IPS-NIHi7 (cell line): ENCODE measurements around the gene JARID2.

Experiments
- DNase-seq: peaks from one replicate; pipeline ENCODE4 v3.0.0; 2012; ENCODE audit warnings: mixed read lengths; ENCODE audit errors: extremely low spot score

The JARID2 gene

DNA sequence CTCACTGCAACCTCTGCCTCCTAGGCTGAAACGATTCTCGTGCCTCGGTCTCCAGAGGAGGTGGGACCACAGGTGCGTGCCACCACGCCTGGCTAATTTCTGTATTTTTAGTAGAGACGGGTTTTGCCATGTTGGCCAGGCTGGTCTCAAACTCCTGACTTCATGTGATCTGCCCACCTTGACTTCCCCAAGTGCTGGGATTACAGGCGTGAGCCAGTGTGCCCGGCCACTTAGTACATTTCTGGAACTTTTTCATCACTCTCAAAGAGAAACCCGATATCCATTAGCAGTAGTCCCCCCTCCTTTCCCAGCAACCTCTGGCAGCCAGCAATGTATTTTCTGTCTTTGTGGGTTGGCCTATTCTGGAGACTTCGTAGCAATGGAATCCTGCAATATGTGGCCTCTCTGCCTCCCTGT, 109.8 kb downstream of the JARID2 start:
- DNase-seq: no peak

DNA sequence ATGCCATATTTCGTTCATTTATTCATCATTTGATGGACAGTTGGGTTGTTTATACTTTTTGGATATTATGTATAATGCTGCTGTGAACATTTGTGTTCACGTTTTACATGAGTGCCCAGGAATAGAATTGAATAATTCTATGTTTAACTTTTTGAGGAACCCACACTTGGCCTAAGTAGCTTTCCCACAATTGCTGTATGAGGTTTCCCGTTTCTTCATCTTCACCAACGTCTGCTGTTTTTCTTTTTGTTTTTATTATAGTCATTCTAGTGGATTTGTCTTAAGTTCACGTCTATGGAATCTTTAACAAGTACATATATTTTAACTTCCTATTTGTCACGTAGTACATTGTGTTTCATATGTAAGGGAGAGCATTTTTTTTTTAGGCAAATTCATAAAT, 110.3 kb downstream of the JARID2 start:
- DNase-seq: no peak

DNA sequence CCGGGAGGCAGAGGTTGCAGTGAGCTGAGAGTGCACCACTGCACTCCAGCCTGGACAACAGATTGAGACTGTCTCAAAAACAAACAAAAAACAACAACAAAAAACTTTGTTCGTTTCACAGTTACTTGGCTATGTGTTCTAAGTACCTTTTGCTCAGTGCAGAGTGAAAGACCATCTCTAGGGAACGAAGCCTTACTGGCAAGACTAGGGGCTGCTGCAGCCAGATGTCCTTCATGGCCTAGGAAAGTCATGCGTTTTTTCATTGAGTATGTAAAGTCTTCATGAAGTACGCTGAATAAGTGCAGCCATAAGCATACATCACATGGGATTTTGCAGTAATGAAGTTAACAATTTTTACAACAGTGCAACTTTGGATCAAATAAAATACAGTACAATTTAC, 111.1 kb downstream of the JARID2 start:
- no peak for DNase-seq

DNA sequence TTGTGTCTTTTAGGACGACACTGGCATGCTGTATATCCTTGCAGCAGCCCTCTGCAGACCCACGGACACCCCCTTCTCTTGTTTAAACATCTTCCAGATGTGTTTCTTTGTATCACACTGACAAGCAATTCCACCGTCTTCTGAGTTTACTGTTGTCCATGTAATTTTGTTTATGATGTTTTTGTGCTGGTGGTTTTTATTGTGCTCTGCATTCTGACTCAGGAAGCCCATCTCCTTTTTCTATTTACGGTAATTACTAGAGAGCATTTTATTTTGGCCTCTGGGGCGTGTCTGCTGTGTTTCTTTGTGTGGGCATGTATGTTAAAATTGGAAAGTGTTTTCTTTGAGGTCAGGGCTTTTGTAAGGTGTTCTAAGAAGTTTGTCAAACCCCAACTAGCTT, 111.9 kb downstream of the JARID2 start:
- no peak for DNase-seq

DNA sequence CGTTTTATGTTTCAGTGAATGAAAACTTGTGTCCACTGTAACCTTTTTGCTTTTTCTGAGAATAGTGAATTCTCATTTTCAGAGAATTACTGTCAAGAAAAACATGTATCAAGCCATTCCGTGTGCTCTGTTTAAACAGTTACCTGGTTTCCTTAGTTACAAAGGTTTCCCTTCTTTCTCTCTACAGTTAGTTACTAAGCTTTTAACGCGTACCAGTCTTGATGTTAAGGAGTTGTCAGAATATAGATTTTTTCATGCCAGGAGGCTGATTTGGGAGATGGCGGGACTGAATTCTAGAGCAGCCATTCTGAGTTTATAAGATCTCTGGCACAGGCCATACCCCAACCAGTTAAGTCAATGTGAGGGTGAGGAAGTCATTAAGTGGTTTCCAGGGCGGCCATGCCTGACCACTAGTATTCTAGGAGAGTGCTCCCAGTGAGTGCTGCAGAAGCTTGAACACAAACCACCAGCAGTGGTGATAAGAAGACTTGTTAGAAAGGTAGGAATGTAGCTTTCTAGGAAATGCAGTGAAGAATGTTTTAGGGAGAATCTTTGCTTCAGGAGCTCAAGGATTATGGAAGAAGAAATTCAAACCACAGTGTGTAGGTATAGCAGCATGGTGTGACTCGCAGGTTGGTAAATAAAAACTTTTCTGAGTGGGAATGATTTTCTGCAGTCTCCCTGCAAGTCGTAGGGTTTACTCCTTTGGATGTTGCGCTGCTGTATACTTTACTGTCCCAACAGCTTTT, 112.9 kb downstream of the JARID2 start:
- DNase-seq: no peak

DNA sequence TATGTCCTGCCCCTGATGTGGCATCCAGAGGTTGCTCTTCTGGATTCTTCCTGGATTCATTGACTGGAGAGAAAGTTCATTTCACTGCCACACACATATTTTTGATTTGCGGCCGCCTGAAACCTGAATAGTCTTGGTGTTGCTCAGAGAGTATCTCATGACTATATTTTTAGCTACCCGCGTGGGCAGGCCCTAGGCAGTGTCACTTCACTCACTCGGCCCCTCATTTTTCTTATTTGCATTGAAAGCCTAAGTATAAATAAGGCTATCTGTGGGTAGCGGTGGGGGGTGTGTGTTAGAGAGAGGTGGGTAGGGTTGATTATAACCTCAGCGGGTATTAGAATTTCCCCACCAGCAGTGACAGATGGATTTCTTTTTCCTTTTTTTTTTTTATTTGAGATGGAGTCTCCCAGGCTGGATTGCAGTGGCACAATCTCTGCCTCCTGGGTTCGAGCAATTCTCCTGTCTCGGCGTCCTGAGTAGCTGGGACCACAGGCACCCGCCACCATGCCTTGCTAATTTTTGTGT, 113.5 kb downstream of the JARID2 start:
- DNase-seq: no peak

DNA sequence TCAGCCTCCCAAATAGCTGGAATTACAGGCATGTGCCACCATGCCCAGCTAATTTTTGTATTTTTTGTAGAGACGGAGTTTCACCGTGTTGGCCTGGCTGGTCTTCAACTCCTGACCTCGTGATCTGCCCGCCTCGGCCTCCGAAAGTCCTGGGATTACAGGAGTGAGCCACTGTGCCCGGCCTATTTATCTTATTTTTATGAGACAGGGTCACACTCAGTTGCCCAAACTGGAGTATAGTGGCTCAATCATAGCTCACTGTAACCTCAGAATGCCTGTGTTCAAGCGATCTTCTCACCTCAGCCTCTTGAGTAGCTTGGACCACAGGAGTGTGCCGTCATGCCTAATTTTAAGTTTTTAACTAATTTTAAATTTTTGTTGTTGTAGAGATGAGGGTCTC, 114.4 kb downstream of the JARID2 start:
- DNase-seq: no peak

DNA sequence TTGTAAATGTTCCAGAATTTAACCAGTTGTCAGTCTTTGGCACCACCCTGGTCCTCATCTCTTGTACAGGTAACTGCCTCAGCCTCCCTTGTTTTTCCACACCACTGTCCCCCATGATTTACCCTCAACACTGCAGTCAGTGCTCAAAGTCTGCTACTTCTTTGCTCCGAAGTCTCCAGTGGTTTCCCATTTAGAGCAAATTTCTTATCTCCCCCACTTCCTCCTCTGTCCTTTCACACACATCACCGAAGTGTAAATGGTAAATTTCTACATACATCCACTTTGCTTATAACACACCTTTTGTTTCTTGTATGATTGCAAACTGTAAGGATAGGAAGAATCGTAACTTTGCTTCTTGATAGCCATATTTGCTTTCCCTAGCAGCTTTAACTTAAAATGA, 115.3 kb downstream of the JARID2 start:
- no peak for DNase-seq

DNA sequence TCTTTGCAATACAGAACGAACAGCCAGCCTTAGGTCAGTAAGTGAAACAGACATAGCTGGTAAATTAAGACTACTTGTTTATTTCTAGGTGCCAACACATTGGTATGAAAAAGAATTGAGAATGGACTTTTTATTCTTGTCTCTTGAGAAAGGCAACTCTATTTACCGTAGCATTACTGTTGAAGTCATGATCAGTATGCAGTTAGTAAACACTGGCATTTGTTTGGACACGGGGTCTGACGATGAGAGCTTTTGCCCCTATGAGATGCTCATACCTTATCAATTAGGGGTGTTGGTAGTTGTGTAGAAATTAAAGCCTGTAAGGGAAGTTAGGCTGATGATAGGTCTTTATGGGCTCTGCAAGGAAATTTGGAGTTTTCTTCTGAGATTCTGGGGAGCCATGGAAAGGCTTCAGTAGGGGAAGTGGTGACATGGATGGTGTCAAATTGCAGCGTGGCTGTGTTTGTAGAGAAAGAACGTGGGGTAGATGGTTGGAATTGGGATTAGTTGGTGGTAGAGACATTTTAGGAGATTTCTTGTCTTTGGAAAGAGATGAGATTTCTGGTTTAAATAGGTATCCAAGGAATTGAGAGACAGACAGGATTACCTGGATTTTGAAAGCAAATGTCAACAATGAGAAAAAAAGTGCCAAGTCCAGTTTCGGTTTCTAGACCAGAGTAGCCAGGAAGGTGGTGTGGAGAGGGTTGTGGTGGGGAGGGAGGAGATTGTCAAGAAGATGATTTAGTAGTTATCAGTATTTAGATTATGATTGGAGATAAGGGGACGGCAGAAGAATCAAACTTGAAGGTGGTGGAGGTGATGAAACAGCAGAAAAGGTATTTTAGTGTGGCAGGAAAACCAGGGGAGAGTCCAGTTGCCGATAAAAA, 116.6 kb downstream of the JARID2 start:
- no peak for DNase-seq

DNA sequence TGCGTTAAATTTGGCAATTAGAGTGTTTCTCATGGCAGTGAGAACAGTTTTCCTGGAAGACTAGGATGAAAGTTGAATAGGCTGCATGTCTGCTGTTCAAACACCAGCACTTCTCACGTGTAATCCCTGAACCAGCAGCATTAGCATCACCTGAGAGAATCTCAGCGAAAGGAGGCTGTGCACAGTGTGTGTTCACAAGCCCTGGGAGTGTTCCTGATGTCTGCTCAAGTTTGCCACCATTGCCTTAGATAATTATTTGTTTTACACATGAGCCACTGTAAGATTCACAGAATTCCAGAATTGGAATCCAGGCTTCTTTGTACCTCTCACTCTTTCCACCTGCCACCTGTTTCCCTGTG, 117.3 kb downstream of the JARID2 start:
- DNase-seq: no peak

DNA sequence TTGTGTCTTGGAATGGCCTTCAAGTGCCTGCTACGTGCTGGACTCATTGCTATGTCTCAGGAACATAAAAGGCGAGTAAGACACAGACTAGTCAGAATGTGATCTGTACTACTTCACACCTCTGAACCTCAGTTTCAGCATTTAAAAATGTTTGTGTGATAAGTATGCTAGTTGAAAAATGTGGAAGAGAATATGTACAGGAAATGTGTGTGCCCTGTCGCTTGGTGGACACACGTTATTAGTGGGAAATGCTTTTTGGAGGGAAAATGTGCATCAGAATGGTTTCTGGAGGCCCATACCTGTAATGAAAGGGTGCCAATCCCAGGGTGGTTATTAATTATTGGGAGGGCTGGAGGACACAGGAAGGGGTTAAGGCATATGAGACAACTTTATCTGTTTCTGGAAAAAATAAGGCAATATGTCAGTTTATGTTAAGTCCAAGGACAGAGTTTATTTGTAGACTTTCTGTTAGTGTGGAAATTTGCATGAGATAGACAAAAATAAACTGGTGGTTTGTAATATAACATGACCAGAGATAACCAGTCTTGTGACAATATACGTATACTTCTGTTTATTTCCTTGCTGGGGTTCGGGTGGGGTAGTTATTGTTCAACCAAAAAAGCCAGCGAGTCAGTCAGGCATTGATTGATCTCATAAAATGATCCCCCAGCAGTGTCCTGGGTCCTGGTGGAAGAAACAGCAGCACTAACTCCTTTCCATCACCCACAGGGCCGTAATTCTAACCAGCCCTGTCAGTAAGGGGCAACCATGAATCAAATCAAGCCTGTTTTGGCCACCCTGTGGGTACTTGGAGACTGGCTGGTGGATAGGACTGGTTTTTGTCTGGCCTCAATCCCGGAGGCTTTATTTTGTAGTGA, 117.9 kb downstream of the JARID2 start:
- no peak for DNase-seq

DNA sequence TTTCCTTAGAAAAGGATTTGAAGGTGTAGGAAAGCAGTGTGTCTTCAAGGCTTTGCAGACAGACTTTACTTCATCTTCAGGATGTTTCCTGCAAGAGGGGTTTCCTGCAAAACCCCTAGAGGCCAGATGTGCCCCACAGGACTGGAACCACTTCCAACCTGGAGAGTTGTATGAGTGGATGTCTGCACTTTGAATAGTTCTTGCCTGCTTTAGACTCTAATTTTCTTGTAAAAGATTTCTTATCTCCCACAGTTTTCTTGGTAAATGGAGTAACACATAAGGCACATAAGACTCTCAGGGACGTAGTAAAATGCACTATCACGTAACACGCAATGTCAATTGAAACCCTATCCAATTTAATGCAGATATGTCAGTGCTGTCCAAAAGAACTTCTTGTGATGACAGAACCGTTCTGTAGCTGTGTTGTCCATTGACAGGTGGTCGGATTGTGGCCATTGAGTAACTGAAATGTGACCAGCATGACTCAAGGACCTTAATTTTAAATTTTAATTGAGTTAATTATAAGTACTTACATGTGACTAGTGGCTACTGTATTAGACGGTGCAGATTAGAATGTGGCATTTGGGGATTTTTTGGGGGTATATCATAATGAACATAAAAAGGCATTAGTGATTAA, 118.7 kb downstream of the JARID2 start:
- DNase-seq: no peak

DNA sequence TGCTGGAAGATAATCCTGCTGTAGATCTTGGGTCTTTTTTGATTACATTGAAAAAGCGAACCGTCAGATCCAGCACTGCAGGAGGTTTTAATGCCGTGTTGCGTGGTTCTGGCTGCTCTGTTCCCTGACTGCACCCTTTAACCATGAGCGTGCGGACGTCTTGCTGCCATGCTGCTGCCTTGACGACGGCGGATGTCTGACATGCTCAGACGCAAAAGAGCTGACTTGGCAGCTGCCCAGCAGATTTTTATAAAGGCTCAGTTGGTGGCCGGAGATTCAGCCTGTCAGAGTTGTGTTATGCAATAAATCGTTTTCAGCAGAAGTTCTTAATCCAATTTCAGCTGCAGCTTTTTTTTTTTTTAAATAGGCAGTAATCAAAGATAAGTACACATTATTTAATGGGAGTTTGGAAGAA, 119.4 kb downstream of the JARID2 start:
- no peak for DNase-seq

DNA sequence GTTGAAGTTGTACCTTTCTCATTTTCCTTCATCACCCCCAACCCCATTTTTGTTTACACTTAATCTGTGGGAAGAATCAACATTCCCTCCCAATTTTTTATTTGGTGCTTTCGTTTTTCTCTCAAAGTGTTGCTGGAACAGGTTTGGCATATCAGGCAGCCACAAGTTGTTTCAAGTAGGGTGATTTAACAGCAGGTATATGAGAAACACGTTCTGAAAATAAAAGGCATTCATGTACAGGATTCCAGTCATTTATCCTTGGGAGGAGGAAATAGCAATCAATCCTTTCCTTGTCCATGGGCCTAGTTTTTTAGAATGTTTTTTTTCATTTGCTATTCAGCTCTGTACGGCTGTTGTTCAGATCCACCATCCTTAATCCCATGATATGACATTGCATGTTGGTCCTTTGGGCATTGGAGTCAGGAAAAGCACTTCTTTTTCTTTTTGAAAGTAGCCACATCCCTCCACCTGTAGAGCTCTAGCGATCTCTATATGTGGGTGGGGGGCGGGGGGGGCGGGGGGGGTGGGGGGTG, 120.2 kb downstream of the JARID2 start:
- DNase-seq: no peak

DNA sequence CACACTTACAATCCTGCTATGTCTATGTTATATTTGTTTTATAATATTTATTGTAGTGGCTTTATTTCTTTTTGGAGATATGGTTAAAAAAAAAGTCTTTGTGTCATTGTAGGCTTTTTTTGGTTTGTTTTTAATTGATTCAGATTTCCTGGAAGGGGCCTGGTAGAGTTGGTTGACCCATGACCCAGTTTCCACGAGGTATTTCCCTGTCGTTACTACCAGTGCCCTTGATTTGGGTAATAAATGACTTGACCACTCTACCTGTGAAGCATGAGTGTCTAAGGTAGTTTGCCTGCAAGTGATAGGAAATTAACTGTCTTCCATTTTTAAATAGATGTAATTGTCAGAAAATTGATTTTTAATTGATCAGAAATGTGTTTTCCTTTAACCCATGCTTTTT, 121.0 kb downstream of the JARID2 start:
- DNase-seq: no peak

DNA sequence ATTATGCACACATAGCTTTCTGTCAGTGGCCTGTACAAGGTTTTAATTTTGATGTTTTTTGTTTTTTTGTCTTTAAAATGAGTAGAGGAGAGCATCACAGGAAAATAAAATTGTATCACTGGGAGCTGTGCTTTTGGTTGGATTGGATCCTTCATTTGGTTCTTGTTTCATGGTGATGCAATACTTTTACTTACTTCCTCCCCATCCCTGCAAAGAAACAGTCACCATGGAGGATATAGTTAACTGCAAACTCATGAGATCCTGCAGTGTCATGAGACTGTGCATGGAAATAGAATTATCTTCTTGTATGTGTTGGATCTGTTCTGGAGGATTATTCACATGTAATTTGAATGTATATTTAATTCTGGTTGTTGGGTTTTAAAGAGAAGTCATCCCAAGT, 122.3 kb downstream of the JARID2 start:
- no peak for DNase-seq

DNA sequence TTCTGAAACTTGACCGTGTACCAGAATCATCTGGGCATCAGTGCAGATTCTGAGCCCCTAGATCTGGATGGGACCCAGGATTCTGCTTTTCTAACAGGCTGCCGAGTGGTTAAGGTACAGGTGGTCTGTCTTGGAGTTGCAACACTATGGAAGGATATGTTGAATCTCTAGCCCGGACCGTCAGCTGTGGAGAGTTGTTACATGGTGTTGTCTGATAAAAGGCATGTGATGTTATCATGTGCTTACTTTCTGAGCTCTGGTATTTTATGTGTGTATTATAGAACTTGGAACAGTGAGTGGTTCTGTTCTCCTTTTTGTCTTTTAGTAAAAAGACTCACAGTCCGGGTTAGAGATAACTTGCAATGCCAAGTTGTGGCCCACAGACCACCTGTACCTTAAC, 123.0 kb downstream of the JARID2 start:
- no peak for DNase-seq

DNA sequence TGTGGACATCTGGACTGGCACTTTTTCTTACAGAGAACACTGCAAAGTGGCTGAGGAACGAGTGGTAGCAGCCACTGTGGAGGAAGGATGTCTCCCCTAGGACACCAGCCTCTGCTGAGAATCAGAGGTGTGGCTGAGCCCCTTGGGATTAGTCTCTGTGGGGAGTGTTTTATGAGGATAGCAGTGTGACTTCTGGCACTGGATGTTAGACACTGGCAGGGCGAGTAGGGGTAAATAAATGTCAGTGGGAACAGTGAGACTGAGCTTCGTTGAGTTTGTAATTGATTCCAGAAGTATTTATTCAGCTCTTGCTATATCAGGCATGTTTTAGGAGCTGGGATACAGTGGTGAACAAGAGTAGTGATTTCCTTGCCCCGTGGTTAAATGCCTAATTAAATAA, 124.0 kb downstream of the JARID2 start:
- DNase-seq: no peak

DNA sequence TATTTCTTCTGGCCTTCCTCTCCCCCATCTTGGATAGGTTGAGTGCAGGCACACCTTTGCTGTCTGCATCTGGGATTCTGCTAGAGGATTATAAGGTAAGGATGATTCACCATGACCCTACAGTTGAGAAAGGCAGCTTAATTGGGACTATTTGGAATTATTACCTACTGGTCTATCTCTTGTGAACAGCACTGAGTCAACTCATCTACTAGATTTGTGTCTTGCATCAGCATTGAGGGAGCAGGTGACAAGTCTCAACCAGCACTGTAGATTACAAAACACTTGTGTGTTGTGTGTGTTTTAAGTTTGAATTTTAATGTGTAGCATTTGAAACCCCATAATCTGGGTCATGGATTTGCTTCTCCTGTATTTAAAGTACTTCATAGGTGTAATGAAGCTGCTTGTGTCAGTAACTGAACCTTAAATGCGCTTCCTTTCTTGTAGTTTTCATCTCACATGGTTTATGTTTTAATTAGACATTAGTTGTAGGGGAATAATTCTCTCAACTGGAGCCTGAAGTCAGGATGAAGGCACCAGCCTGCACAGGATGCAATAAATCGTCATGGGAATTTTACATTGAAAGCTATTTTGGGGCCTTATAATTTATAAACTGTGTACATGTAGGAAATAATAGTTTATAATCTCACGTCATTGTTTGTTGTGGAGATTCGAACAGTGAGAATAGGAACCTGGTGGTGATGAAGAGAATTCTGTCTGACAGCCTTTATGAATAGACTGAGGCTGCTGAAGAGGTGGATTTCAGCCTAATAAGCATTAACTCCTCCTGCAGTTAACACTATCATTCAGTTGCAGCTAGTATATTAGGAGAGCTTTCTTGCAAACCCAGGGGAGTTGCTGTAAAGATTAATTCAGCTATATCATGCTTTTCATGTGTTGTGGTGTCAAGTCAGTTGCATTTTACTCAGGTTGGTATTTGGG, 125.1 kb downstream of the JARID2 start:
- no peak for DNase-seq

DNA sequence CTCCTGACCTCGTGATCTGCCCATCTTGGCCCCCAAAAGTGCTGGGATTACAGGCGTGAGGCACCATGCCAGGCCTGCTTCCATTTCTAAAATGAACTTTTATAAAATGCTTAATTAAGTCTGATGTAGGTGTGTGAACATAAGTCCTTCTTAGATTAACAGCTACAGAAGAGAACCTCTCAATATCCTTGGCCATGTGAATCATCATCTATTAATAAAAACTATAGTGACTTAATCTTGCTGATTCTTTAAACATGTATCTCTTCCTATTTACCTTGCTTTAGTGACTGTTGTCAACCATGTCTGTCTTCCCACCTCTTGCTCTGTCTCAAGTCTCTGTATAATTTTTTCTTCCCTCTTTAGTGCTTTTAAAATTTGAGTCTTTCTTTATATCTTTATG, 127.1 kb downstream of the JARID2 start:
- DNase-seq: no peak
